Measurements from ENCODE around the gene ZNF555. TPM values are rescaled to one million over a fixed set of nuclear protein-coding genes. Genes with fewer than 3 reads are reported as not detected.

The ZNF555 gene
- total and polyA plus RNA-seq, 2 of the 13 experiments (the other 11 are each of a cell fraction or from before 2014, with no cell fraction given), result 5.0 to 8.0 TPM

DNA sequence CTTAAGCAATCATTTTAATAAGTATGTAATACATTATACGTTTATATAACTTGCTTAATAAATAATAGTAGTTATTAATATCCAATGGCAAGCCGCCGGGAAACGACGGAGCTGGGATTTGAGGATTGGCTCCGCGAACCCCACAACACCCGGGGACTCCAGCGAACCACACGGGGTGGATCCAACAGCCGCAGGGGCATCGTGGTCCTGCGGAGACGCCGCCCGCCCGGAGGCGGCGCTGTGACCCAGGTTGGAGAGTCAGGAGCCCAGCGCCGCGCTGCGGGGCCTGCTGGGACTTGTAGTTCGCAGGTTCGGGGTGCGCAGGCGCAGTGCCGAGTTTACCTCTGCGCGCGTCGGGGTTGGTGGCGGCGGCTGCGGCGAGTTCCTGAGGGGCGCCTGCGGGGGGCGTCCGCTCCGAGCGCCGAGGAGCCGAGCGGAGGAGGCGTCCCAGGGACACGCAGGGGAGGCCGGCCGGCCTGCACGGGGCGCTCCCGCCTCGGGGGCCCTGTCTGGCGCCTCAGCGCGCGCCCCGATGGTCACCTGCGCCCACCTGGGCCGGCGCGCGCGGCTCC lies 21.6 kb upstream of the ZNF555 start, which contains the start of gene ZNF554 (continued):
- peak; percentile 49 for TF ChIP-seq ZSCAN25 (CRISPR knock-in tag; IDR thresholded peaks at IDR 0.05)
- no peak; the same call in 1 of the 2 replicates for TF ChIP-seq FIP1L1 (IDR thresholded peaks at IDR 0.05; ENCODE audit: borderline replicate concordance, insufficient read depth, low read depth, low read length)
- no peak for TF ChIP-seq THYN1 (CRISPR knock-in tag; IDR thresholded peaks at IDR 0.05; ENCODE audit: borderline replicate concordance, low read depth)
- no peak for TF ChIP-seq ZIK1 (CRISPR knock-in tag; IDR thresholded peaks at IDR 0.05; ENCODE audit: borderline replicate concordance, low read depth)
- TF ChIP-seq KMT2B (CRISPR knock-in tag; IDR thresholded peaks at IDR 0.05), result 0 out of 2 replicates have a peak, but pooled peaks have one; percentile 31
- peak; percentile 61 for TF ChIP-seq BHLHE40 (IDR thresholded peaks at IDR 0.05; ENCODE audit: low read length)
- TF ChIP-seq, protein P1, sequence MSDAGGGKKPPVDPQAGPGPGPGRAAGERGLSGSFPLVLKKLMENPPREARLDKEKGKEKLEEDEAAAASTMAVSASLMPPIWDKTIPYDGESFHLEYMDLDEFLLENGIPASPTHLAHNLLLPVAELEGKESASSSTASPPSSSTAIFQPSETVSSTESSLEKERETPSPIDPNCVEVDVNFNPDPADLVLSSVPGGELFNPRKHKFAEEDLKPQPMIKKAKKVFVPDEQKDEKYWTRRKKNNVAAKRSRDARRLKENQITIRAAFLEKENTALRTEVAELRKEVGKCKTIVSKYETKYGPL (CRISPR knock-in tag; IDR thresholded peaks at IDR 0.05), result no peak
- peak; percentile 92 for TF ChIP-seq ZMYM4 (CRISPR knock-in tag; IDR thresholded peaks at IDR 0.05)
- no peak for TF ChIP-seq TBP (CRISPR knock-in tag; IDR thresholded peaks at IDR 0.05)
- no peak; the same call in 1 of the 2 replicates for TF ChIP-seq KLF11 (CRISPR knock-in tag; IDR thresholded peaks at IDR 0.05)
- TF ChIP-seq ZNF777 (CRISPR knock-in tag; IDR thresholded peaks at IDR 0.05), result peak; percentile 74
- no peak for TF ChIP-seq TBX3 (IDR thresholded peaks at IDR 0.05; ENCODE audit: borderline replicate concordance)
- TF ChIP-seq ZSCAN12 (CRISPR knock-in tag; IDR thresholded peaks at IDR 0.05), result no peak
- TF ChIP-seq ZNF674 (CRISPR knock-in tag; IDR thresholded peaks at IDR 0.05; ENCODE audit: low read depth), result no peak
- TF ChIP-seq ZNF773 (CRISPR knock-in tag; IDR thresholded peaks at IDR 0.05; ENCODE audit: borderline replicate concordance), result no peak
- TF ChIP-seq ZNF678 (CRISPR knock-in tag; IDR thresholded peaks at IDR 0.05), result no peak
- TF ChIP-seq ZFP36L1 (CRISPR knock-in tag; IDR thresholded peaks at IDR 0.05), result no peak; the same call in 1 of the 2 replicates
- TF ChIP-seq ZNF101 (CRISPR knock-in tag; IDR thresholded peaks at IDR 0.05; ENCODE audit: borderline replicate concordance, low read depth), result no peak
- TF ChIP-seq SP2 (CRISPR knock-in tag; IDR thresholded peaks at IDR 0.05), result peak; percentile 58
- TF ChIP-seq ZNF7 (CRISPR knock-in tag; IDR thresholded peaks at IDR 0.05), result no peak
- no peak for TF ChIP-seq ZNF570 (CRISPR knock-in tag; IDR thresholded peaks at IDR 0.05; ENCODE audit: borderline replicate concordance)
- TF ChIP-seq, protein P2, sequence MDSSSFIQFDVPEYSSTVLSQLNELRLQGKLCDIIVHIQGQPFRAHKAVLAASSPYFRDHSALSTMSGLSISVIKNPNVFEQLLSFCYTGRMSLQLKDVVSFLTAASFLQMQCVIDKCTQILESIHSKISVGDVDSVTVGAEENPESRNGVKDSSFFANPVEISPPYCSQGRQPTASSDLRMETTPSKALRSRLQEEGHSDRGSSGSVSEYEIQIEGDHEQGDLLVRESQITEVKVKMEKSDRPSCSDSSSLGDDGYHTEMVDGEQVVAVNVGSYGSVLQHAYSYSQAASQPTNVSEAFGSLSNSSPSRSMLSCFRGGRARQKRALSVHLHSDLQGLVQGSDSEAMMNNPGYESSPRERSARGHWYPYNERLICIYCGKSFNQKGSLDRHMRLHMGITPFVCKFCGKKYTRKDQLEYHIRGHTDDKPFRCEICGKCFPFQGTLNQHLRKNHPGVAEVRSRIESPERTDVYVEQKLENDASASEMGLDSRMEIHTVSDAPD (CRISPR knock-in tag; IDR thresholded peaks at IDR 0.05), result no peak
- 0 out of 2 replicates have a peak, but pooled peaks have one; percentile 58 for TF ChIP-seq SSRP1 (CRISPR knock-in tag; IDR thresholded peaks at IDR 0.05)
- TF ChIP-seq ZSCAN20 (CRISPR knock-in tag; IDR thresholded peaks at IDR 0.05; ENCODE audit: borderline replicate concordance), result 0 out of 2 replicates have a peak, but pooled peaks have one; percentile 33
- TF ChIP-seq NFRKB (IDR thresholded peaks at IDR 0.05), result no peak
- peak; percentile 52 for TF ChIP-seq PAXIP1 (CRISPR knock-in tag; conservative IDR thresholded peaks at IDR 0.05)
- TF ChIP-seq, protein P3, sequence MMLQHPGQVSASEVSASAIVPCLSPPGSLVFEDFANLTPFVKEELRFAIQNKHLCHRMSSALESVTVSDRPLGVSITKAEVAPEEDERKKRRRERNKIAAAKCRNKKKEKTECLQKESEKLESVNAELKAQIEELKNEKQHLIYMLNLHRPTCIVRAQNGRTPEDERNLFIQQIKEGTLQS (CRISPR knock-in tag; IDR thresholded peaks at IDR 0.05), result peak; percentile 33; the same call in 1 of the 2 replicates
